SKM-1 treated with dmso at 0.1 percent for 144 hours (cell line): Measurements from ENCODE around the gene SLX4.
"Not testable (repeated sequence)": the region's sequence is repeated elsewhere in the genome, so short reads cannot be mapped to it uniquely, and the experiment has no call there.

Experiments used
- DNase-seq: peaks from one replicate; lab custom pipeline; 2025; ENCODE audit not compliant: unreplicated experiment; lab: John Stamatoyannopoulos, UW

SLX4 gene

GRCh38 chr16:3642397-3643094 lies 31.1 kb upstream of the SLX4 start:
- no peak for DNase-seq

DNA sequence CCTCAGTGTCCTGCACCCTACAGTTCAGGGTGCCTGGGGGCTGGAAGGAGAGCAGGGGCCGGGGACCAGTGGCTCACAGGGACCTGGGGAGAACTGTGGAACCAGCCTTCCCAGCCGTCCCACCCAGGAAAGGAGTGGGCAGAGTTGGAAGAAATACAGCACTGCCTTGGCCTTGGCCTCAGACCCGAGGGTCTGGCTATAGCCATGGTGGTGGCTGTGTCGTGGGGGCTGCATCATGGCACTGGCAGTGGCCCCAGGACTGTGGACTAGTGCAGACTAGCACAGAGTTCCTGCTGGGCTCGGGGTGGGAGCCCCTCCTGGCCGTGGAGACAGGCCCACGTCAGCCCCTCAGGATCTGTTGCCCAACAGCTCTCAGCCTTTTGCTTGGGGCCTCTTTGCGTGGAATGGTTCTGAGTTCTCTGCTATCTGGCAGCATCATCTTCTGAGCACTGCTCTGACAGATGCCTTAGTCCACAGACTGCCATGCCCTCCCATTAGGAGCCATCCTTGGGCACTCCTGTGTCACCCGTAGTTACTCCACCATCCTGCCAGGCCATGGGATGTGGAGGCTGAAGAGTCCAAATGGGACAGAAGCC lies 30.5 kb upstream of the SLX4 start:
- no peak for DNase-seq

DNA sequence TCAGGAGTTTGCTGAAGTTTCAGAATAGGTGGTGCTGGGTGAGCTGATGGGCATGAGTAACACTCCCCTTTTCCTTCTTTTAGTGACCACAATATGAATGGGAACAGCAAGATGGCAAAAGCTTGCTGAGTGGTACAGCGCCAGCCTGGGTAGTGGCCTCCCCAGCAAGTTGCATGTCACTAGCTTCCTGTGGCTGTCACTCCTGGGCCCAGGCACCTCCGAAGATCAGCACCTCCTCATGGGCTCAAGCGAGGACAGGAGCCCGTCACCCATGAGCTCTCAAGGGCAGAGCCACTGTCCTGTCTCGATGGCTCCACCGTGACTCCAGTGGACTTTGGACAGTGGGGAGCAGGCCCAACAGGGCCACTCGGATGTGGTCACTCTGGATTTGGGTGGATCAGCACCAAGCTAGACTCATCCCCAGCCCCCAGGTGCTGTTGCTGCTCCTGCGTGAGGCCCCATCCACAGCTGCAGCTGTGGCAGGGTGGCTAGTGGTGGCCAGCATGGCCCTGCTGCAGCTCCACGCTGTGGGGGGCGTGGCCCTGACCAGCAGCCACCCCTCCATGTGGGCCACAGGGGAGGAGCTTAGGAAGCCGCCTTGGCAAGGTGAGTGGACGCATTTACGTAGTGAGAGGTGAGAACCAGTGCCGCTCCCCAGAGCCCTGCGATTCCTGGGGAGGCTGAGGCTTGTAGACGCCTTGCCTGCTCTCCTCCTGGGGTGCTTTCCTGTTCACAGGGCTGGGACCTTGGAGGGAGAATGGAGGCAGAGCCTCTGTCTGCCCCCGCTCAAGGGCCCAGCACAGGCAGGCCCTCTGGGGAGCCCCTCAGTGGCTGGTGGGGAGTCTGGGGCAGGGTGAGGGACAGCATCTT lies 29.5 kb upstream of the SLX4 start:
- no peak for DNase-seq

DNA sequence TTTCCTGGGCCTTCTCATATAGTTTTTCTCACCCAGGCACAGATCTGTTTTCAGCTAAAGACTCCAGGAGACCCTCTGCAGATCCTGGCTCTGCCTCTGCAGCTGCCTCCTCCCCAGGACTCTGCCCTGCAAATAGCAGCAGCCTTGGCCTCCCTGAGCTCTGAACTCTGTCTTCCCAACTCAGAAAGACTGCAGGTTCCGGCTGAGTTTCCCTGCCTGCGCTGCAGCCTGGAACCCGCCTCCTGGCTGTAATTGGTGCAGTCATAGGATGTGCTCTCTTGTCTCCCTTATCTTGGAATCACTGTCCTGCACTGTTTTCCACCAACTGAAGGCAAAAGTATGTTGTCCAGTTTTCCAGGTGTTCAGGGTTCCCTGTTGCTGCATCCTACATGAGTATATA lies 28.8 kb upstream of the SLX4 start:
- no peak for DNase-seq

GRCh38 chr16:3638916-3639644 lies 27.7 kb upstream of the SLX4 start:
- DNase-seq = no peak

- peak; percentile 89 for DNase-seq
Measured at GRCh38 chr16:3637371-3637923, 26.0 kb upstream of the SLX4 start.

GRCh38 chr16:3625911-3626732 lies 14.7 kb upstream of the SLX4 start:
- DNase-seq = peak; percentile 85

- no peak for DNase-seq
Measured at GRCh38 chr16:3625331-3625730, 13.9 kb upstream of the SLX4 start.

DNA sequence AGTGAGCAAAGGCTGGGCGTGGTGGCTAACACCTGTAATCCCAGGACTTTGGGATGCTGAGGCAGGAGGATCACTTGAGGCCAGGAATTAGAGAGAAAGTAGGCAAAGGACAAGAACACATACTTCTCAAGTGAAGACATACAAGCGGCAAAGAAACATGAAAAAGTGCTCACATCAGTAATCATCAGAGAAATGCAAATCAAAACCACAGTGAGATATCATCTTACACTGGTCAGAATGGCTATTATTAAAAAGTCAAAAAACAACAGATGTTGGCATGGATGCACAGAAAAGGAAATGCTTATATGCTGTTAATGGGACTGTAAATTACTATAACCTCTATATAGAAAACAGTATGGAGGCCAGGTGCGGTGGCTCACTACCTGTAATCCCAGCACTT lies 12.2 kb upstream of the SLX4 start:
- no peak for DNase-seq

DNA sequence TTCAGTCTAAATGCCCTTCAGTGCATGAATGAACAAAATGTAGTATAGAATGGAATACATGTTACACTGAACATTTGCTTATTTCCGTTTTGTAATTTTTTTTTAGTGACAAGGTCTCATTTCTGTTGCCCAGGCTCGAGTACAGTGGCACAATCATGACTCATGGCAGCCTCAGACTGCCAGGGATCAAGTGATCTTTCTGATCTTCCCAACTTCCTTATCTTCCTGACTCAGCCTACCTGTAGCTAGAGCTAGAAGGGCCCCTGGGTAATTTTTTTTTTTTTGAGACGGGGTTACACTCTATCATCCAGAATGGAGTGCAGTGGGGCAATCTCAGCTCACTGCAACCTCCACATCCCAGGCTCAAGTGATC lies 7.3 kb upstream of the SLX4 start:
- DNase-seq = no peak

DNA sequence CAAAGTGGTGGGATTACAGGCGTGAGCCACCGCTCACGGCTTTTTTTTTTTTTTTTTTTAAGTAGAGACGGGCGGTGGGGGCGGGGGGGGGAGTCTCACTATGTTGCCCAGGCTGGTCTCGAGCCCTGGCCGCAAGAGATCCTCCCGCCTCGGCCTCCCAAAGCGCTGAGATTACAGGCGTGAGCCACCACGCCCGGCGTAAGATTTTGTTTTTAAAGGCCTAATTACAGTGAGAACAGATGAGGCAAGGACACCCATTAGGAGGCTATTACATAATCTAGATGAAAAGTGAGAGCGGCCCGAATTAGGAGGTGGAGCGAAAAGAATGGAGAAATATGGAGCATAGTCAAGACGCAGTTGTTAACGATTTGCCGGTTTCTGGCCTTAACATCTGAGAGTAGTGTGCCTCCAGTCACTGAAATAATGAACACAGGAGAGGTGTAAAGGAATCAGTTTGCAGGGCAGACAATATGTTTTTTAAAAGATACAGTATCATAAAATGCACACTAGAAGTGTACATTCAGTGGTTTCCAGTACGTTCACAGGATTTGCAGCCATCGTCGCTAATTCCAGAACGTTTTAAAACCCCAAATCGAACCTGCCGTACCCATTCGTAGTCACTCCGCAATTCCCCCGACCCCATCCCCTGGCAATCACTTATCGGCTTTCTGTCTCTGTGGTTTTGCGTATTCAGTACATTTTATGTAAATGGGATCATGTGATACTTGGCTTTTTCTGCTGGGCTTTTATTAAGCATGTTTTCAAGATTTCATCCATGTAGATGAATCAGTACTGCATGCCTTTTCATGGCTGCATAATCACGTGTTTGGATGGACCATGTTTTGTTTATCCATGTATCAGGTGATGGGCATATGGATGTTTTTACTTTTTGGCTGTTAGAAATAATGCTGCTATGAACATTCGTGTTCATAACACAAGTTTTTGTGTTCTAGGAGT lies 1.4 kb upstream of the SLX4 start:
- DNase-seq = no peak

GRCh38 chr16:3610698-3611145 lies 684 bp downstream of the SLX4 start:
- DNase-seq = no peak

DNA sequence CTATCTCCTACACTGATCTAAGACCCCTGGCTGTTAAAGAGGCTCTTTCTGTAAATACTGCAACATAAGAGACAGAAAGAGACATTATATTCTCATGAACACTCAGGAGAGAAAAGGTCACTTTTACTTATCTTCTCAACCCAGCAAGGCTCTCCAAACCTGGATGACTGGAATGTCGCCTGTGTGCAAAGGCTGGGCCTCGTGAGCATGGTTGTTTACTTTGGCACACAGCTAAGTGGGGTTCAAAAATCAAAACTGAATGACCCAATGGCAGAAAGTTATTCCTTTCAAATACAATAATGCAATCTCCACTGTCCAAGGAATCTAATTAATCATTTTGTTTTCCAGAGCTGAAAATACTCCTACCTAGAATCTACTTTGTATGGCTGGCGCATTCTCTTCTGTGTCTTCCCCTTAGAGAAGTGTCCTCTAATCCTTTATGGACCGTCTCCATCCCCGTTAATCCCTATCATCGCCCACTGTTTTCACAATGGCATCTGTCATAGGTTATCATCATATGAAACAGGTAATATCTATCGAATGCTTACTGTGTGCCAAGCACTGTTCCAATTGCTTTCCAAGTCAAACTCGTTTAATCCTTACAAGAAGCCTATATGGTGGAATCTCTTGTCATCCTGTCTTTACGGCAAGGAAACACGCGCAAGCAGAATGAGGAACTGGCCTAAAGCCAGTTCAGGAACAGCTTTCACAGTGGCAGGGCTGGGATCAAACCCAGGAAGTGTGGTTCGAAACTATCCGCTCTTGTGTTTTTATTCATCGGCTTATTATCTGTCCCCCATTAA lies 1.3 kb downstream of the SLX4 start:
- DNase-seq = no peak

DNA sequence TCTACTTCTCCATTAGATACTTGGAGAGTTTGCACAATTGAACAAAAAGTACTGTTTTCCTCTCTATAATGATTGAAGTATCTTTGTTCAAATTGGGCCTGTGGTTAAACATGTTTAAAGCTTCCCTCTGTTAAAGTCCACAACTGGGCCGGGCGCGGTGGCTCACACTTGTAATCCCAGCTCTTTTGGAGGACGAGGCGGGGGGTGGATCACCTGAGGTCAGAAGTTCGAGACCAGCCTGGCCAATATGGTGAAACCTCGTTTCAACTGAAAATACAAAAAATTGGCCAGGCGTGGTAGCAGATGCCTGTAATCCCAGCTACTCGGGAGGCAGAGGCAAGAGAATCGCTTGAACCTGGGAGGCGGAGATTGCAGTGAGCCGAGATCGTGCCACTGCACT lies 2.4 kb downstream of the SLX4 start:
- DNase-seq = not testable (repeated sequence)

DNA sequence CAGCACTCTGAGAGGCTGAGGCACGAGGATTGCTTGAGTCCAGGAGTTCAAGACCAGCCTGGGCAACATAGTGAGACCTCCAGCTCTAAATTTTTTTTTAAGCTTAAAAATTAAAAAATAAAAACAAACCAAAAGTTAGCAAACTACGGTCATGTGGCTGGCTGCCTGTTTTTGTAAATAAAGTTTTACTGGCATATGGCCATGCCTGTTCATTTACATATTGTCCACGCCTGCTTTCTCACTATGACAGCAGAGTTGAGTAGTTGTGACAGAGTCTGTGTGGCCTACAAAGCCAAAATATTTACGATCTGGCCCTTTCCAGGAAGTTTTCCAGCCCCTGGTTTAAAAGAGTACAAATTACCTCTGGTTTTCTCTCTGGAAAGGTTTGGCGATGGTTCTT lies 3.3 kb downstream of the SLX4 start:
- DNase-seq = no peak

GRCh38 chr16:3607634-3608033 lies 3.8 kb downstream of the SLX4 start:
- DNase-seq = no peak

- no peak for DNase-seq
Measured at GRCh38 chr16:3607161-3607560, 4.2 kb downstream of the SLX4 start.

- no peak for DNase-seq
Measured at GRCh38 chr16:3606441-3606840, 5.0 kb downstream of the SLX4 start.
